Measurements from ENCODE around the gene PYY.

Gene PYY

GRCh38 chr17:43912635-43913304 is 41.0 kb downstream of the PYY start:
- DNase-seq: no peak

GRCh38 chr17:43911904-43912303 is 41.8 kb downstream of the PYY start:
- no peak for DNase-seq

- DNase-seq: no peak
Measured at GRCh38 chr17:43909537-43910231, 44.1 kb downstream of the PYY start.

GRCh38 chr17:43907998-43908721 is 45.6 kb downstream of the PYY start:
- DNase-seq: peak; percentile 89

- peak; percentile 96 for DNase-seq
Measured at GRCh38 chr17:43907425-43907981, 46.2 kb downstream of the PYY start, which contains the start of gene MPP2. Gene MPP2 (minus strand): TSS chr17:43907536. CDS start chr17:43904460, 3,076 bp downstream.

- DNase-seq: no peak
Measured at GRCh38 chr17:43906951-43907424, 46.8 kb downstream of the PYY start.

- DNase-seq: peak; percentile 93
Measured at GRCh38 chr17:43905985-43906852, 47.5 kb downstream of the PYY start.

- no peak for DNase-seq
Measured at GRCh38 chr17:43905400-43905984, 48.2 kb downstream of the PYY start.

All from islet precursor cell (in vitro differentiated cells).